Uterus (tissue), 4 donors: ENCODE results near the gene RAB6B. TPM values are rescaled to one million over a fixed set of nuclear protein-coding genes. Genes with fewer than 3 reads are reported as not detected.

ENCODE experiments used
- DNase-seq, 2 donors: peaks; one replicate each; pipeline ENCODE4 v3.0.0-alpha.2; 2019 to 2020
- H3K27ac ChIP-seq, 2 donors: fragments of 200-600 bp; sonication (generic); 1 replicate in 1 of 2; 2 replicates in 1 of 2; pipeline ENCODE4 v1.5.1; 2016 to 2018
- H3K27me3 ChIP-seq, 2 donors: fragments of 200-600 bp; sonication (generic); one replicate each; pipeline ENCODE4 v1.5.1; 2018 to 2019; ENCODE audit warnings: control low read depth in 1 of 2
- H3K36me3 ChIP-seq, 2 donors: fragments of 200-600 bp; sonication (generic); one replicate each; pipeline ENCODE4 v1.5.1; 2019; ENCODE audit warnings: control low read depth in 1 of 2
- H3K4me1 ChIP-seq, 2 donors: fragments of 200-600 bp; sonication (generic); one replicate each; pipeline ENCODE4 v1.5.1; 2018 to 2019; ENCODE audit warnings: control low read depth in 1 of 2
- H3K4me3 ChIP-seq, 2 donors: fragments of 200-600 bp; sonication (generic); 1 replicate in 1 of 2; 2 replicates in 1 of 2; pipeline ENCODE4 v1.5.1; 2018 to 2019; ENCODE audit warnings: mild to moderate bottlenecking in 1 of 2
- H3K9me3 ChIP-seq, 2 donors: fragments of 200-600 bp; sonication (generic); one replicate each; pipeline ENCODE4 v1.5.1; 2019; ENCODE audit warnings: control low read depth in 1 of 2
- POLR2A ChIP-seq, 2 donors: fragments of 450-650 bp; IDR thresholded peaks; one replicate each; pipeline ENCODE4 v1.6.1; 2016; ENCODE audit warnings: antibody characterized with exemption in 2 of 2, mild to moderate bottlenecking in 1 of 2, moderate library complexity in 1 of 2
- intact Hi-C: fragments of 100-400 bp; cut with DNase I; formaldehyde crosslinking; loops from one replicate; pipeline ENCODE4 v1.15.1; 2023; ENCODE audit warnings: low total_unique reads
- total RNA-seq, 4 donors: library from RNA; depleted of rRNA in 3 of 4; stranded (reverse); fragments of >200 nt in 3 of 4; gene quantifications; one replicate each; pipeline versions ENCODE4 v1.1.0 to v1.2.4, GENCODE V29; 2014 to 2023
- TF ChIP-seq, protein P1 (sequence below), 4 experiments: fragments of 200-600 bp in 2 of 4; fragments of 450-650 bp in 2 of 4; sonication (generic) in 2 of 4; IDR thresholded peaks; one replicate each; pipeline ENCODE4 v1.5.1; 2016 to 2019; ENCODE audit warnings: antibody characterized with exemption in 4 of 4, mild to moderate bottlenecking in 2 of 4, moderate library complexity in 1 of 4
- donor health status: DM: yes; HTN: yes; CAD: no.

RAB6B gene
- total RNA-seq, 4 donors from 2014 or later: 0.29 to 12.0 (median 3.8) TPM

DNA sequence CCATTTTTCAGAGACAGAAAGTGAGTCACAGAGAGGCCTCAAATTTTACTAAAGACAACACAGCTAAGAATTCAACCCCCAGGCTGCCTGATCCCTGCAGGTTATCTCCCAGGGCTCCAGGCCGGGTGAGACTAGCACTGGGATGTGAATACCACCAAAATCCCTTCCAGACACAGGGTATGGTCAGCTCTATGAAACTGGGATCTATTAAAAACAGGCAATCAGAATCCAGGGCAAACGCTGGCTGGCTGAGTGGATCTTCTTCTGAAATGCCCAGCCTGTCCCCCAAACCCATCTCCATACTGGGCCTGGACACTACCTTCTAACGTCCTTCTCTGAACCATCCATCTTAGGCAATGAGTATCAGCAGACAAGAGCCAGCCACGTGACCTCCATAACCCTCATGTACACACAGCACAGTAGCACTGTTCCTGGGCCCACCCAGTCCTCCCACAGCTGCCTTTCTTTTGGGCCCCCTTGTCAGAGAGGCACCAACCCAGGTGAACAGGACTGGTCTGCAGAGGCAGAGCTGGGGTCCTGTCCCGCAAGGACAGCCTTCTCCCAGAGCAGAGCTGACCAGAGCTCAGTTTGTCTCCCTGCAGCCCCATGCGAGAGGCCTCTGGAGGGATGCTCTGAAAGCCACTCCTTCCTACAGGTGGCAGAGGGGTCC is 1.9 kb downstream of the RAB6B start:
- Histone ChIP-seq H3K4me1 (no peaks in the 10 kb centered on the region), H3K27me3 (no peaks in the 10 kb centered on the region), H3K27ac (no peak overlapping the region), H3K4me3 (no peak overlapping the region), H3K36me3 (no peaks in the 10 kb centered on the region), H3K9me3 (no peaks in the 10 kb centered on the region)
- intact Hi-C loops: no loop called here
- no peak for DNase-seq
- TF ChIP-seq POLR2A (IDR thresholded peaks at IDR 0.05): no peak
- TF ChIP-seq, protein P1, sequence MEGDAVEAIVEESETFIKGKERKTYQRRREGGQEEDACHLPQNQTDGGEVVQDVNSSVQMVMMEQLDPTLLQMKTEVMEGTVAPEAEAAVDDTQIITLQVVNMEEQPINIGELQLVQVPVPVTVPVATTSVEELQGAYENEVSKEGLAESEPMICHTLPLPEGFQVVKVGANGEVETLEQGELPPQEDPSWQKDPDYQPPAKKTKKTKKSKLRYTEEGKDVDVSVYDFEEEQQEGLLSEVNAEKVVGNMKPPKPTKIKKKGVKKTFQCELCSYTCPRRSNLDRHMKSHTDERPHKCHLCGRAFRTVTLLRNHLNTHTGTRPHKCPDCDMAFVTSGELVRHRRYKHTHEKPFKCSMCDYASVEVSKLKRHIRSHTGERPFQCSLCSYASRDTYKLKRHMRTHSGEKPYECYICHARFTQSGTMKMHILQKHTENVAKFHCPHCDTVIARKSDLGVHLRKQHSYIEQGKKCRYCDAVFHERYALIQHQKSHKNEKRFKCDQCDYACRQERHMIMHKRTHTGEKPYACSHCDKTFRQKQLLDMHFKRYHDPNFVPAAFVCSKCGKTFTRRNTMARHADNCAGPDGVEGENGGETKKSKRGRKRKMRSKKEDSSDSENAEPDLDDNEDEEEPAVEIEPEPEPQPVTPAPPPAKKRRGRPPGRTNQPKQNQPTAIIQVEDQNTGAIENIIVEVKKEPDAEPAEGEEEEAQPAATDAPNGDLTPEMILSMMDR (IDR thresholded peaks at IDR 0.05): no peak

DNA sequence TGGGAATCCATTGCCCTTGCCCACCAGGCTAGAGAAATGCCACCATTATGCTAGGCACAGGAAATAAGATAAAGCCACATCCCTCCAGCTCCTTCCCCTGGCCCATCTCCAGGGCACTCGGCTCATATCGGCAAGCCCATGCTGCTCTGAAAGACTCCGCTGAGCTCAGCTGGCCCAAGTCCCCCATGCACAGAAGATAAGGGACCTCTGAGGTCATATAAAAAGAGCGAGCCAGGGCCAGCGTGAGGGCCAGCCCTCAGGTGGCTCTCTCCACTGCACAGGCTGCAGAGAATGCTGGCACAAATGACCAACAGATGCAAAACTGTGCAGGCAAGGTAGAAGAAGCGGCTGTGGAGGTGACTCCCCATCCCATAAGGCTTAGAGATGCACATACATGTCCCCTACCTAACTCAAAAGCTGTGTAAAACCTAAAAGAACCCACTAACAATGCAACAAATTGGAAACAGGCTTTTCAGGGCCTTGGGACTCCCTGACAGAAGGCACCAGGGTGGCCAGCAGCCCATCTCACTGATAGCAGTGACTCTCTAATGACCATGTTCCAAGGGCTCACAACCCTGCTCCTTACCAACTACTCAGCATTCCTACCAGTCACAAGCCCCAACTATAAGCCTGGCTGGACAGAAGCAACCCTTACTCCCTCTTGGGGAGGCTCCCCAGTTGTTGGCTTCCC is 3.0 kb downstream of the RAB6B start:
- no peak overlapping the region for H3K4me3 ChIP-seq
- no peak for DNase-seq

GRCh38 chr3:133891662-133892378 is 3.9 kb downstream of the RAB6B start:
- H3K27ac ChIP-seq: no peak overlapping the region
- H3K36me3 ChIP-seq: no peaks in the 10 kb centered on the region
- TF ChIP-seq POLR2A (IDR thresholded peaks at IDR 0.05): no peak
- TF ChIP-seq, protein P1 (IDR thresholded peaks at IDR 0.05): no peak
- DNase-seq: no peak
- intact Hi-C loops: no loop called here
- H3K9me3 ChIP-seq: no peaks in the 10 kb centered on the region
- H3K4me1 ChIP-seq: no peaks in the 10 kb centered on the region
- H3K4me3 ChIP-seq: no peak overlapping the region
- H3K27me3 ChIP-seq: no peaks in the 10 kb centered on the region

More for the DNA sequence above, 3.0 kb downstream of the RAB6B start:
- H3K27ac ChIP-seq: no peak overlapping the region
- no peaks in the 10 kb centered on the region for H3K36me3 ChIP-seq
- intact Hi-C loops: no loop called here
- no peaks in the 10 kb centered on the region for H3K4me1 ChIP-seq
- no peaks in the 10 kb centered on the region for H3K27me3 ChIP-seq
- TF ChIP-seq, protein P1 (IDR thresholded peaks at IDR 0.05): no peak
- TF ChIP-seq POLR2A (IDR thresholded peaks at IDR 0.05): no peak
- H3K9me3 ChIP-seq: no peaks in the 10 kb centered on the region

DNA sequence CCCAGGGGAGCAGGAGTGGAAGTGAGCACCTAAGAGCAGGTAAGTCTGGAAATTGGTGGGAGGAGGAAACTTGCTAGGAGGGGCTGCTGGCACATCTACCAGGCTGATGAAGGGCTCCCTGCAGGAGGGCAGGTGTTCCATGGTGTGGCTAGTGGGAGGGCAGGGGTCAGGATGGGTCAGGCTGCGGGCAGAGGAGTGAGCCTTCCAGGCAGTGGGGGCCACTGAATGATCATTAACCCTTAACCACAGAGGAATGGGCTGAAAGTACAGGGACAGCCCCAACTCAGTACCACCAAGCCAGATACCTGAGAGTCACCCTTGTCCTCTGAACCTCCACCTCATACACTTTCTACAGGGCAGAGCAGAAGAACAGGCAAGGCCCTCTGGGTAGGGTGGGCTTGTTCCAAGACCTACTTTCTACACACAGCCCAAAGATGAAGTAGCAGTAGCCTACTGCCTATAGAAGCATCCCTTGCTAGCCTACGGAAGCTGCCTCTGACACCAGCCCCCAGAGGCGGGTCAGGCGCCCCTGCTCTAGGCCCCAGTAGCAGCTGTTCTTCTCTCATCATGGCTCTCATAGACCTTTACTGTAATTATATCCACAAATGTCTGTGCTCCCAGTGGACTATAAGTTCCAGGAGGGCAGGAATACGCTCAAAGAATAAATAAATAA is 4.6 kb downstream of the RAB6B start:
- intact Hi-C loops: no loop called here
- no peak for TF ChIP-seq POLR2A (IDR thresholded peaks at IDR 0.05)
- TF ChIP-seq, protein P1 (IDR thresholded peaks at IDR 0.05): no peak
- DNase-seq: no peak
- Histone ChIP-seq H3K36me3 (no peaks in the 10 kb centered on the region), H3K27me3 (no peaks in the 10 kb centered on the region), H3K4me1 (no peaks in the 10 kb centered on the region), H3K27ac (no peak overlapping the region), H3K9me3 (no peaks in the 10 kb centered on the region), H3K4me3 (no peak overlapping the region)
